Right lobe of liver (tissue), 4 donors: ENCODE measurements around the gene EEFSEC.

Experiments
- CTCF ChIP-seq, 4 donors: fragments of 200-600 bp in 3 of 4; fragments of 450-650 bp in 1 of 4; IDR thresholded peaks; one replicate each; pipeline versions ENCODE4 v1.5.1 to v1.8.0; 2016 to 2022; ENCODE audit warnings: antibody characterized with exemption in 4 of 4, mild to moderate bottlenecking in 2 of 4
- POLR2A ChIP-seq: fragments of 450-650 bp; IDR thresholded peaks from one replicate; pipeline ENCODE4 v1.6.1; 2017; ENCODE audit warnings: antibody characterized with exemption, mild to moderate bottlenecking
- donor health status: DM: no; HTN: no; CAD: no.
- donor health status: DM: no; HTN: no; CAD: no.
- donor health status: DM: no; HTN: yes; CAD: no.

- TF ChIP-seq CTCF (IDR thresholded peaks at IDR 0.05) (no peak), POLR2A (no peak)
These were observed 254.9 kb downstream of the EEFSEC start for GRCh38 chr3:128408012-128408692.
